Astrocyte of the hippocampus (primary cell): ENCODE data around the gene OSGEPL1.
"Not testable (repeated sequence)": the region's sequence is repeated elsewhere in the genome, so short reads cannot be mapped to it uniquely, and the experiment has no call there.

ENCODE experiments used
- DNase-seq: peaks from one replicate; pipeline ENCODE4 v3.0.0; 2011; ENCODE audit warnings: low read depth, low spot score

OSGEPL1 gene, protein sequence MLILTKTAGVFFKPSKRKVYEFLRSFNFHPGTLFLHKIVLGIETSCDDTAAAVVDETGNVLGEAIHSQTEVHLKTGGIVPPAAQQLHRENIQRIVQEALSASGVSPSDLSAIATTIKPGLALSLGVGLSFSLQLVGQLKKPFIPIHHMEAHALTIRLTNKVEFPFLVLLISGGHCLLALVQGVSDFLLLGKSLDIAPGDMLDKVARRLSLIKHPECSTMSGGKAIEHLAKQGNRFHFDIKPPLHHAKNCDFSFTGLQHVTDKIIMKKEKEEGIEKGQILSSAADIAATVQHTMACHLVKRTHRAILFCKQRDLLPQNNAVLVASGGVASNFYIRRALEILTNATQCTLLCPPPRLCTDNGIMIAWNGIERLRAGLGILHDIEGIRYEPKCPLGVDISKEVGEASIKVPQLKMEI

DNA sequence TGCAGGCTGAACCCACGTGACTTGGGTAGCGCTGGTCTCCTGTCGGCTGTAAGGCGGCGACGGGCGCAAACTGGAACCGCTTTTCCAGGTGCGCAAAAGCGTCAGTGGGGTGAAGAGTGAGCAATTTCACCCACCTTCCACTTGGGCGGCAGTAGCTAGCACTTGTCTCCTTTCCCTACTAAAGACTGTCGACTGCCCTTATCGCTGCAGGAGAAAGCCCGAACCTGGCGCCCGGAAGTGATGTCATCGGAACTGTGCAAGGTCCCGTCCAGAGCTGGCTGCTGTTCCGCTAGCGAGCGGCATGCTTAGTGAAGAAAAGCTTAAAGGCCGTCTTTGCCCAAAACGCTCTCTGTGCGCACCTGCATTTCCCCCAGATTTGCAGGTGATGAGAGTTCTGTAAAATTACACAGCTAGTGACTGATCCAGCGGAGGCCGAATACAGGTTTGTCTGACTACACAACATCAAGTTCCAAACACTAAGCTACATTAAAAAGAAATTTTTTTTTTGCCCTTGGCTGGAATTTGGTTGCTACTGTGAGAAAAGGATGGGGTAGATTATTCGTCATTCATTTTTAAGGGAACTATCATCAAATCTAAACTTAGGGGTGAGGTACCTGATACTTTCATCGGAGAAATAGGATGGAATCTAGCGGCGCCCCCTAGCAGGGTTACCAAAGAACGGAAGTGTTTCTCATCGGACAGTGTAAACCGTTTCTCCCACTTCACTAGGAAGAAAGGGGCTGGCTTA is at the start of gene OSGEPL1:
OSGEPL1 (minus strand) TSS at position 242 of the 748 bp plus-strand sequence. CDS start 1,152 bp downstream, outside the sequence.
- peak; percentile 95 for DNase-seq

DNA sequence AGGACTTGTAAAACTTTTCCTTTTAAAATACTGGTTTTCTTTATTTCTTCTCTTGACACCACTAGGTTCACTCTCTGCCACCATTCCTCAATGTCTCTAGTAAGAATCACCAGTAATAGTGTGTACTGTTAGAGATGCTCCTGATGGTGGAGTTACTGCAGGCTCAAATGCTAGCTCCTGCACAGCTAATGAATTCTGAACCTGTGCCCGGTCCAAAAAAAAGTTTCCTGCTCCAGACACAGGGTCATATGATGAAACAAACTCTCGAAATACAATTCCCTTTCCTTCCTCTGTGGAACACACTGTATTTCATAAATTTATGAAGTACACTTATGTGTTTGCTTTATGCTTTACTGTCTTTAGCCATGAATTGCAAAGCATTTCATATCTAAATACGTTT is 40.8 kb upstream of the OSGEPL1 start:
- no peak for DNase-seq

DNA sequence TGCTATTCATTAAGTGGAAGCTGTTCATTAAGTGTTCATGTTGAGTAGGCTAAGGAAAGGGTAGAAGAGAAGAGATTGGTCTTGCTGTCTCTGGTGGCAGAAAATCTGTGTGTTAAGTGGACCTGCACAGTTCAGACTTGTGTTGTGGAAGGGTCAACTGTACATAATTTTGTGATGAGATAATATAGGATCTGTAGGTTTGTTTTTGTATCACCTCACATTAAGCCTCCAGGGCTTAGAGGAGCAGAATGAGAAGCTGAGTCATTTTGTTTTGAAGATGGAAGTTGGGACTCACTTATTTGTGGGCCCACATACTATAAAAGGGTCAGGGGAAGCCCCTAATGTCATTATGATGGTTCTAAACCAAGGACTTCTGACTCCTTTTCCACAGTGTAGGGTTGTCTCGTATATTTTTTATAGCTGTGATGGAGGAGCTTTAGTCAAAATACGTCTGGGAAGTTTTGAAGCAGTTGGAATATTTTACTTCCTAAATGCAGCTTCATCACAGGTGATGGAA is 39.9 kb upstream of the OSGEPL1 start:
- no peak for DNase-seq

DNA sequence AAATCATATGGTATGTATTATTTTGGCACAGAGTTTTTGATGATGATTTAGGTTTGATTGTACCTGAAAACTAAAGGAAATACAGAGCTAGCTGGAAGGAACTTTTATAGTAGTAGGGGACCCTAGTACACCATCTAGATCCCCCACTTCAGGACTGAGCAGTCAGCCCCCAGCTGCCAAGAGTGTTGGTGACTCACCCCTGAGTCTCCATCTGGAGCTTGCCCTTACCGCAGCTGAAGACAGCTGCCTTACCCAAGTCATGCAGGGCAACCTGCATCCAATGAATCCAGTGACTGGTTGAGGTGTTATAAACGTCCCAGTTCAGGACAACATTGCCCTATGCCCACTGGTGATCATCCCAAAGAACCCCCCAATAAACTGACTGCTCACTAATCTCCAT is 36.9 kb upstream of the OSGEPL1 start:
- peak; percentile 73 for DNase-seq

DNA sequence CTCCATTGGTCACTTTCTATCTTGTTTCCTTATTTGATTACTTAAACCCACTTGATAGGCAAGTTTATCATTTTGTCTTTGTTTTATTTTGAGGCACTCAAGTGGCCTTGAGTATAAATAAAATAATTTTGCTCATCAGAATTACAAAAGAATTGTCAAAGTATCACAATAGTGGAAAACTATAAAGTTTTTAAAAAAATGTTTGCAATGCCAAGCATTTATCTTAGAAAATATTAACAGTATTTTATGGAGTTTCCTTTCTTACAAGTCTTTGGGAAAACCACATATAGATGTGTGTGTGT is 36.4 kb upstream of the OSGEPL1 start:
- DNase-seq = no peak

DNA sequence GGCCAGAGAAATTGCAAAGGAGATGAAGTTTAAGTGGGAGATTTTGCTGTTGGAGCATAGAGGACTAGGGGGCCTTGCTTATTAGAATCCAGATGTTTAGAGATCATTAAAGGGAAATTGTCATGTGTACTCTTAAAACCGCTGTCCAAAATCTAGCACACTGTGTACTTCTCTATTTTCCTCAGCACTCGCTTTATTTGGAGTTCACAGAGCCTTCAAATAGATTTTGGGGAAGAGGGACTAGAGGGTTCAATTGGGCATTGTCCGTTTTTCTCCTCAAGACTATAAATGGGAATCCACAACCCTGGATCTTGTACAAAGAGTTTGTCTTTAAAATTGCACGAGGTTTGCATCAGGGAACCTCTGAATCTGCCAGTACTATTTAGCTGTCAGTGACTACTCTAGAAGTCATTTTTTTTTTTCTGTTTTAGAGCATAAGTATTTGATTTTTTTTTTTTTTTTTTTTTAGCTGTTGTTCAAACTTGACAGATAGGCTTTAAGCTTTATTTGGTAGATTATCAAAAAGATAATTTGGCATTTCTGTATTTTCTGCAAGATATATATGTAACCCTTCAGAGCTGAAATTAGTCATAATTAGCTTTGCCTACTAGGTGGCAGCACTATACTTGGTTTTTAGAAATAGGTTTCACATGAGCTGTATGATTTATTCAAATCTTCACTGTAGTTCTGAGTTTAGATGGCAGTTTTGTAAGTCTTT is 35.9 kb upstream of the OSGEPL1 start:
- DNase-seq = peak; percentile 59

DNA sequence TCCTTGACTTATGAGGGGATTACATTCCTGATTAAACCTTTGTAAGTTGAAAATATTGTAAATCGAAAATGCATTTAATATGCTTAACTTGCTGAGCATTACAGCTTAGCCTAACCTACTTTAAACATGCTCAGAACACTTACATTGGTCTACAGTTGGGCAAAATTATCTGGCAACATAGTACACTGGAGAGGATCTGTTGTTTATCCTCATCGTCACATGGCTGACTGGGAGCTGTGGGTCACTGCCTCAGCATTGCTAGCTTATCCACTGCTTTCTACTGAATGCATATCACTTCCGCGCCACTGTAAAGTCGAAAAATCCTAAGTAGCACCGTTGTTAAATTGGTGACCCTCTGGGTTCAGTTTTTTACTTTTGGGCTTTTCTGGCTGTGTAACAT is 35.3 kb upstream of the OSGEPL1 start:
- no peak for DNase-seq

DNA sequence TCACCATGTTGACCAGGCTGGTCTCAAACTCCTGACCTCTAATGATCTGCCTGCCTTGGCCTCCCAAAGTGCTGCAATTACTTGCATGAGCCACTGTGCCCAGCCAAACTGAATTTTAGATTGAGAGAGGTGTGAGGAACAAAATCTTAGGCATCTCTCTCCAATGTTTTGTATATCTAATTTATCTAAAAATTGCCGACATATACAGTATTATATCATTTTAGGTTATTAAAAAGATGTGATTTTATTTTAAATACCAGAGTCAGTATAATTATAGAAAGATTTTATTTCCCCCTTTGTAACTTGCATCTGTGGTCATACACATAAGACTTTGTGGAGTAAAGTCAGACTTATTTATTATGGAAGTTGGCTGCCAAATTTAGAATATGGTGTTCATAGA is 31.7 kb upstream of the OSGEPL1 start:
- DNase-seq = no peak

DNA sequence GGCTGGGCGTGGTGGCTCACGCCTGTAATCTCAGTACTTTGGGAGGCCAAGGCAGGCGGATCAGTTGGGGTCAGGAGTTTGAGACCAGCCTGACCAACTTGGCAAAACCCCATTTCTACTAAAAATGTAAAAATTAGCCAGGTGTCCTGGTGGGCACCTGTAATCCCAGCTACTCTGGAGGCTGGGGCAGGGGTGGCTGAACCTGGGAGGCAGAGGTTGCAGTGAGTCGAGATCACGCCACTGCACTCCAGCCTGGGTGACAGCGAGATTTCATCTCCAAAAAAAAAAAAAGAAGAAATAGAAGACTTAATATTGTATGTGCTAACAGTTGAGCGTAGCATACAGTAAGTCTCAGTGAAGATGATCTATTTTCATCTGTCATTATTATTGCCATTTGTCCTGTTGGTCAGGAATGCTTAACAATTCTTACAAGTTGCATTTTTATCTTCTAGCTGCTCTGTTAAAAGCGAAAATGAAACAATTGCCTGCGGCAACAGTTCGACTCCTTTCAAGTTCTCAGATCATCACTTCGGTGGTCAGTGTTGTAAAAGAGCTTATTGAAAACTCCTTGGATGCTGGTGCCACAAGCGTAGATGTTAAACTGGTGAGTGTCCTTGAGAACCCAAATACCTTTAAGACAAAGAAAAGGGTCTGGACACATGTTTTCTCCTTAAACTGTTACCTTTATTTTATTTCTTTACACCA is 28.9 kb upstream of the OSGEPL1 start:
- no peak for DNase-seq

DNA sequence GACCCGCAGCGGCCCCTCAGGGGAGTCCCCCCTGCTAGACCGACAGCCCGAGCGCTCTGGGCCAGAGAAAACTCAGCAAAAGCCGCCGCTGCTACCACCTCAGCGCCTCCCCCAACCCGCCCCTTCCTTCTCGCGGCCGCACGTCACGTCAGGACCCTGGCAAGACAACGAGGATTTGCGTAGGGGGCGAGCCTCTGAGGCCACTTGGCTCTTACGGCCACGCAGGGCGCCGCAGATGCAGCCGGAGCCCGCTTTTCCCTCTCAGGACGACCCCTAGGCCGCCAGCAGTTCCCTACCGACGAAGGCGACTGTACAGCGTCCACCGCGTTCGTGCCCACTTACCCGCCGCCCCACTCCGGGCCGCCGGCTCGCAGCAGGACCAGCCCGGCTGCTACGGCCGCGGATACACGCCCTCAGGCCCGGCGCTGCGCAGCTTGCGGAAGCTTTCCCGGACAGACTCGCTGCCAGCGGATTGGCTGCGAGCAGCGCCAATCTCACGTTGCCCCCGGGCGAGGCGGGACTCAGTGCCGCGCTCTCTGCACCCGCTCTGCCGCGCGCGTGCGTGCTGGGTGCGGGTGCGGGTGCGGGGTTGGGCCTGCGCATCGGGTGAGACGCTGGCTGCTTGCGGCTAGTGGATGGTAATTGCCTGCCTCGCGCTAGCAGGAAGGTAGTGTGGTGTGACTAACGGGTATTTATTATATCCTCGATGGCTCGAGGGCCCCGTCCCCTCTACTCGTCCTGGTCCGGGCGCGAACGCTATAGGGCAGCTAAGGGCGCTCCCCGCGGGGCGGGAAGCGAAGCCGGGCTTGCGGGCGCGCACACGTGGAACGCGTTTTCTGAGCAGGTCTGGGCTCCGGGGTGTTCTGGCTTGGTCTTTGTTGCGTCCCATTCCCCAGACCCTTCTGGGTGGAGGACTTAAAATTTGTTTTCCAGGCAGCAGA is 21.6 kb upstream of the OSGEPL1 start, which contains the start of the genes ORMDL1 and PMS1:
ORMDL1 (minus strand) TSS at position 413 of the 941 bp plus-strand sequence. CDS start 1,744 bp downstream, outside the sequence.
PMS1 (plus strand) TSS at position 524 of the 941 bp plus-strand sequence. CDS start 7,360 bp downstream, outside the sequence.
- DNase-seq = peak; percentile 99

DNA sequence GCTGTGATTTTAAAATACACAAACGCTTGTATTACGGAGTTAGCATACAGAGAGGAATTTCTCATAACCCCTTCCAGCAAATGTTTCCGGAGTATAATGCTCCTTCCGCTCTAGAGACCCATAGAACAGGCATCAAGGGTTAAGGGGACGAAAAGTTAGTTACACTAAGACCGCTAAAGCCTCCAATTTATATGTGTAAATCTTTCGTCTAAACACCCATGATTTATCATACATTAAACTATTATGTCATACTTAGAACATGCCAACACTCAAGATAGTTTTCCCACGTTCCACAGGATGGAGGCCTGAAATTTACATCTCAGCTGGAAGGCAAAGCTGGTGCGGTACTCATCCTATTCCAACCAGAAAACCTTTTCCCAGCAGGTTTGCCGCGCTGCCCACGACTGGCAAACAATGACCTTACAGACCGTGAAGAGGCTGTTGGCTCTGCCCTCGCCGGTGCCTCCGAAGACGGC is 20.9 kb upstream of the OSGEPL1 start:
- DNase-seq = no peak

DNA sequence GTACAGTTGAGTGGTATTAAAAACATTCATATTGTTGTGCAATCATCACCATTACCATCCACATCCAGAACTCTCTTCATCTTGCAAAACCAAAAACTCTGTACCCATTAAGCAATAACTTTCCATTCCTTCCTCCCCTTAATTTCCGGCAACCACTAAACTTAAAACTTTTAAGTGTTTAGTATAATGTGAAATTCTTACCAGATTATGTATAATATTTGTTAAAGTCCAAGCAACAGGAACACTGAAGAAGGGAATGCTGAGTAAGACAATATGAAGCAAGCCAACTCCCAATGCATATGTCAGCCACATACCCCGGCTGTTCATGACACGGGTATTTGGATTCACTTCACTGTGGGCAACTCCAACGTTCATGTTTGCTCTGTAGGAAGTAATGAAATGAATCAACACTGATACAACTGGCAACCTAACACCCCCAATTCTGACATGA is 19.7 kb upstream of the OSGEPL1 start:
- DNase-seq = no peak

DNA sequence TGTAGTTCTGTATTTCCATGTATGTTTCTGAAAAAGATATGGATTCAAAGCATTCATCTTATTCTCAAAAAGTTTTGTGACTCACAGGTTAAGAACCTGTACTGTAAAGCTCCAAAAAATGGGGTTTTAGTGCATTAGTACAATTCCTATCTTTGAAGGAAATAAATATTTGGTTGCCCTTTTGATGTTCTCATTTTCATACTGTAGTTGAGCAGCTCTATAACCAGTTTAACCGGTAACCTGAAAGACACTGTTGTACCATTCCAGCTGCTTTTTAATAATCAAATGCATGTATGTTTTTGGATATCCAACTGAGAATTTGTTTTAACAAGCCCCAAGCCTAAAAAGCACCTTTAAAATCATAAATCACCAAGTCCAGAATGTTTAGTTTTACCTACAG is 9.6 kb upstream of the OSGEPL1 start:
- no peak for DNase-seq

DNA sequence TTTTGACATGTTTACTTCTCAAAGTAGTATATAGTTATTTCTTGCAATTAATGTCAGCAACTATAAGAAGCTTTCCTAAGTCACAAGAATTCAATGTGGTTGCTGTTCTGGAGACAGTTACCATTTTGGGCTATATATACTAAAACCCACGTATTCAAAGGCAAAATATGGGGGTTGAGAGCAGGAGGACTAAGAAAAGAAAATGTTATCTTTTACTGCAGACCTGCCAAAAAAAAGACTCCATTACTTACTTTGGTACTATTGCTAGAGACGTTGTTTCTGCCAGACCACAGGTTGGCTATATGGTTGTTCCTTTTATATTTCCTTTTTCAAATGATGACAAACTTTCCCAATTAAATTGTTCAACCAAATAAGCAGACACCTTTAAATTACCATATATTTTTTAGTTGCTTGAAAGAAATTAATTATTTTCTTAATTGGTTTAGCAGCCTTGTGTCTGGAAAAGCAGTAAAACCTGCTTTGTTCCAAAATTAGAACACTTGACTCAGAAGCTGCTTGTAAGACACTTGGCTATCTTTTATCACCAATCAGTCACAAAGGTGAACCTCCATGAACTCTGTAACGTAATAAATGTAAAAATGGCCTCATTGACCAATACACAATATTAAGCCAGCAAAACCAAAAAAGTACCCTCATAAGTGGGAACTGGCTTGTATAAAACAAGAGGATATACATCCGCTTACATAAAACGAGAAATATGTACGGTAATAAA is 8.2 kb upstream of the OSGEPL1 start:
- DNase-seq = no peak

DNA sequence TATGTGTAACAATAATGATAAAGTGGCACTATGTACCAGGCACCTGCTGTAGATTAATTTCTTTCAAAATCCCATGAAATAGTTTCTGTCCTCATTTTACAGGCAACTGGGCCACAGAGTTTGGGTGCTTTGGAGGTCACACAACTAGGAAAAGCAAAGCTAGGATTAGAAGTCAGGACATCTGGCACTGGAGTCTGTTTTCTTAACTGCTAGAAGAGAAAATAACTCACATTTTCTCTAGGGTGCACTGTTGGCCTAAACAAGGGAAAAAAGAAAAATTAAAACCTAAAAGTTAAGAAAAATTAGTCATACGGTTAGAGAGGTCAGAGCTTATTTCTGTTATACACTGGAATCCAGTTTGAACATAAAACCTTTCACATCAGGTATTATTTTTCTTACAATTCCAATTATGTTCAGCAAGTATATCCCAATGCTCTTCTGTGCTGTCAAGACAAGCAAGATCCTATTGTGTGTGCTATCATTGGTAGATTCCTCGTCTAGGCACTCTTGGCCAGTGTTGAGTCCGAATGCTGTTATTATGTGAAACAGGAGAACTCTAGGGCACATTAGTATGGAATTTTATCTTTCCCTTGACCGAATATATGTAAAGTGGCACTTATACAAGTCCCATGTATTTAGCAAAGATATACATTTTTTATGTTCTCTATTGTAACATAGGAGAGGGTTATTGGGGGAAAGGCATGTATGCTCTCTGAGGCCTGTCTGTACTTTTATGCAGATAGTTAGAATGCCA is 1.5 kb upstream of the OSGEPL1 start:
- peak; percentile 7 for DNase-seq

DNA sequence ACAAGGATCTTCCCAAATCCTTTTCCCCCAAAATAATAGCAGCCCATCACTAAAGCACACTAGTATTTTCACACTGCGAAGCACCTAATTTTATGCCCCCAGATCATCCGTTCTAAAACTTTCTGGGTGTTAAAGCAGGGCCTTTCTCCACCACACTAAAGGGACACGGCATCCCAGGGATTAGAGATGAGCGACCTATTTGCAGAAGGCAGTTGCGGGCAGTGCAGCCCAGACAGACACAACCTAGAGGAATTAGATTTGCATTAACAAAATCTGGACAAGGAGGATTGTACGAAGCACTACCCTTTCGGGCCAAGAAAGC is 402 bp downstream of the OSGEPL1 start:
- no peak for DNase-seq

DNA sequence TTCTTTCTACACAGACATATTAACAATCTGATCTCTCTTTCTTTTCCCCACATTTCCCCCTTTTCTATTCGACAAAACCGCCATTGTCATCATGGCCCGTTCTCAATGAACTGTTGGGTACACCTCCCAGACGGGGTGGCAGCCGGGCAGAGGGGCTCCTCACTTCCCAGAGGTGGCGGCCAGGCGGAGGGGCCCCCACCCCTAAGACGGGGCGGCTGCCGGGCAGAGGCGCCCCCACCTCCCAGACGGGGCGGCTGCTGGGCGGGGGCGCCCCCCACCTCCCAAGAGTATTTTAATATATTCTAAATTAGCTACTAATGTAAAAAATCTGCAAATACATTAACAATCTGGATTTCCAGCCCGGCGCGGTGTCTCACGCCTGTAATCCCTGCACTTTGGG is 2.4 kb downstream of the OSGEPL1 start:
- DNase-seq = not testable (repeated sequence)

DNA sequence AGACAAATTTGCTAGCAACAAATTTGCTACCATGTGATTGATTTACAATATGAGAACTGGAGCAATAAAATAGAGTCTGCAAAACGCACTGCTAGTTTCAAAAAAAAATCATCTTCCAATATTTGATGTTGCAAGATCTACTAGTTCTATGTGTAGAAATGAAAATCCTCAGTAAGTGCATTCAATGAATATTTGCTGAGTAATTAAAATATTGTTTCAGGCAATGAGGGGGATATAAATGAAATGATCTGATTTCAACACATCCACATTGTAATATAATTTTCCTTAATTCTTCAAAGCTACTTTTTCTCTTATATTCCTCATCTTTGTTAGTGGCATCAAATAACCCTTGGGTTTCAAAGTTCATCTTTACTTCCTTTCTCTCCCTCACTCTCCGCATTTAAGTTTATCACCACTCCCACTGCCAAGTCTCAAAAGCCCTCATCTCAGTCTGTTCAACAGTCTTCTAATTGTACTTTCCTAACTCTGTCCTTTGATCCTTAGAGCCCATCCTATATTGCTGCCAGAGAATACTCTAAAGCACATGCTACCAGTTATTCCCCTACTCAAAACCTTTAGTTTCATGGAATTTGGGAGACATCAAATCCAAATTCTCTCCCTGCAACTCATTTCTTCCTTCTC is 6.2 kb downstream of the OSGEPL1 start:
- no peak for DNase-seq
